A549 treated with Mapracorat at 1 μM for 4 hours (cell line): ENCODE results near the gene SNAPC3. TPM values are rescaled to one million over a fixed set of nuclear protein-coding genes. Genes with fewer than 3 reads are reported as not detected.

Experiments used
- total RNA-seq: library from RNA; stranded (reverse); fragments of 200-300 nt; extraction: Qiagen RNA extraction; gene quantifications from 5 replicates; pipeline ENCODE4 v1.2.3, GENCODE V29; 2022

The SNAPC3 gene
- 13.9 to 20.8 TPM (median 17.4 TPM) in 5 replicates for total RNA-seq

DNA sequence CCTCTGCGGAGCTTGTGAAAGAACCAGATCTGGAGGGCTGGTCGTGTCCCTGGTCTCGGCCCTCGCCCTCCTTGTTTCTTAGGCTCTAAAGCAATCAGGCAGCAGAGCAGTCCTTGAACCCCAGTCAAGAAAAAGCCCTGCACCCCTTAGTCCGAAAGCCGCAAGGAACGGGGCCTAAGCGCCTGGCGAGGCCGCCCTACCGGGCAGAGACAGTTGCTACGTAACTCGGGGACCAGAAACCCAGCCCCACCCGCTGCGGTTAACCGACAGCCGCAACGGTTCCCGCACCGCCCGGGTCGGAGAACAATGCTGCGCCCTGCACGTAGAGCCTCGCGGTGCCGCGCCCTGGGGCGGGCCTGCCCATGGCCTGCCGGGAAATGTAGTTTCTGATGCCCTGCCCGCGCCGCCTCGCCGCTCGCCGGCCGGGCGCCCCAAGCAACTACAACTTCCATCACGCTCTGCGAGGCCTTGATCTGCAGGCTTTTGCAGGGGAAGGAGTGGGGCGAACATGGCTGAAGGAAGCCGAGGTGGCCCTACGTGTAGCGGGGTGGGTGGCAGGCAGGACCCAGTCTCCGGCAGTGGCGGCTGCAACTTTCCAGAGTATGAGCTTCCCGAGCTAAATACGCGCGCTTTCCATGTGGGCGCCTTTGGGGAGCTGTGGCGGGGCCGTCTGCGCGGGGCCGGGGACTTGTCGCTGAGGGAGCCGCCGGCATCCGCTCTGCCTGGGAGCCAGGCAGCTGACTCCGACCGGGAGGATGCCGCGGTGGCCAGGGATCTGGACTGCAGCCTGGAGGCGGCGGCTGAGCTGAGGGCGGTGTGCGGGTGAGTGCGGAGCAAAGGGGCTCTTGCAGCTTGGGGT is at the start of gene SNAPC3:
TSS of gene SNAPC3 (plus strand) at position 505 of the 859 bp plus-strand sequence. CDS start at position 509, 4 bp downstream.

DNA sequence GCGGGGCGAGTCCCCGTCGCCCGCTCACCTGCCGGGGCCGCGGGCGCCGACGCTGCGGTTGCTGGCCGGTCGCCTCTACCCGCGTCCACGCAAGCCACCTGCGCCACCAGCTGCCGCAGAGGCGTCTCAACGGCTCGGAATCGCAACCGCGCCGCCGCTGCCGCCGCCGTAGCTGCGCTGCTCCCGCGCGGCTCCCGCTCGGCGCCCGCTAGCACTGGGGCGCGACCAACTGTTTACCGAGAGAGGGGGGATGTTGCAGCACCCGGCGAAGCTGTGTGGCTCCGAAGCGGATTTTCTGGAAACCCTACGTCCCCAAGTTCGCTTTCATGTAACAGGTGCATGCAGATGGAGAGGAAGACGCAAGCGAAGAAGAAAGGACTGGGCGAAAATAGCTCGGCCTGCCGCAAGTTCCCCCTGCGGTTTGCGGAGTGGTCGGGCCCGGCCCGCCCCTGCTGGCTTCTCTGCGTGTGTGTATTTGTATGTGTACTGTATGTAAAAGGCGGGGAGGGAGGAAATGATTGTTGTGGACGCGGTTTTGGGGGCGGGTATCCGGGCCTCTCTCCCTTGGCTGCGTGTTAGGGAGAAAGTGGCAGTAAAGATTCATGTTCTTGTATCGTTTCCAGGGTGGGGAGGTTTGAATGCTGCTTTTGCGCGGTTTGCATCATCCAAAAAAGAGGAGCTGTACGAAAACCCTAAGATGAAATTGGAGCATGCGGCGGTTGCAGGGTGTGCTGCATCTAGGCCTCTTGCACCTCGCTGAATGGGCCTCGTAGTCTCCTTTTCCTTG is 88.3 kb downstream of the SNAPC3 start, which contains the start of gene PSIP1:
TSS of gene PSIP1 (minus strand) at position 182 of the 787 bp plus-strand sequence. CDS start 782 bp downstream, outside the sequence.

Other genes with a start within 250 kb of the SNAPC3 start
- 0.91 to 1.5 TPM (median 1.2 TPM) in 5 replicates for gene TTC39B, start 115.7 kb upstream of the SNAPC3 start, total RNA-seq
- gene PSIP1, start 88.1 kb downstream of the SNAPC3 start, total RNA-seq, result 47.5 to 62.5 TPM (median 58.4 TPM) in 5 replicates
- gene CCDC171, start 130.2 kb downstream of the SNAPC3 start, total RNA-seq, result 0.26 to 0.40 TPM (median 0.37 TPM) in 5 replicates